Measurements from ENCODE around the gene TMPRSS5. TPM values are rescaled to one million over a fixed set of nuclear protein-coding genes. Genes with fewer than 3 reads are reported as not detected.

The TMPRSS5 gene
- total and polyA plus RNA-seq, 10 of the 15 experiments (the other 5 are each of a cell fraction or from before 2014, with no cell fraction given), result 0.05 to 0.85 (median 0.34) TPM; not detected in 2

GRCh38 chr11:113701491-113701890 lies 4.6 kb downstream of the TMPRSS5 start (continued):
- TF ChIP-seq BCL3 (IDR thresholded peaks at IDR 0.05; ENCODE audit: borderline replicate concordance, insufficient read depth, low read depth, low read length, poor library complexity, severe bottlenecking) (no peak), BMI1 (IDR thresholded peaks at IDR 0.05; ENCODE audit: borderline replicate concordance) (no peak)

- Histone ChIP-seq H3K4me1 (ENCODE audit: control insufficient read depth, insufficient read depth, low read length) (no peaks in the 10 kb centered on the region), H4K20me1 (ENCODE audit: control insufficient read depth, insufficient read depth) (no peaks in the 10 kb centered on the region), H3K27me3 (replicated peaks in 1 of 2; ENCODE audit: control insufficient read depth in 2 of 2, insufficient read depth in 2 of 2, low read length in 1 of 2) (peaks cover 0 to 1% of the 10 kb centered on the region in 2 experiments; a peak in 1 of 4 replicates), H3K4me3 (no peak overlapping the region), H3K36me3 (ENCODE audit: control insufficient read depth in 2 of 2, insufficient read depth in 2 of 2, low read length in 1 of 2) (no peaks in the 10 kb centered on the region), H3K27ac (ENCODE audit: control insufficient read depth, insufficient read depth) (no peak overlapping the region), H3K9me3 (replicated peaks; ENCODE audit: control insufficient read depth, insufficient read depth, low read length) (no peaks in the 10 kb centered on the region; the same call in 2 of the 3 replicates), H3K4me2 (ENCODE audit: control insufficient read depth, insufficient read depth) (no peak overlapping the region), H3K79me2 (ENCODE audit: control insufficient read depth, insufficient read depth, low read length) (no peaks in the 10 kb centered on the region), H3K9ac (ENCODE audit: control insufficient read depth, insufficient read depth, low read length) (no peak overlapping the region), H2AFZ (ENCODE audit: control insufficient read depth, low read depth, low read length) (no peak overlapping the region)
- ChIA-PET RAD21 (ENCODE audit: unreplicated experiment) (no interaction called here), SMC1A (ENCODE audit: uncharacterized antibody, unreplicated experiment) (no interaction called here), POLR2A (no interaction called here), CTCF (no interaction called here)
- DNase-seq (ENCODE audit: low read depth, low spot score) (no peak), FAIRE-seq (no peak), ATAC-seq (no peak)
- in situ Hi-C loops (cut with MboI), result no loop called here
- BruUV-seq (replicated peaks), result no TSS peak
- intact Hi-C loops (cut with micrococcal nuclease; ENCODE audit: unreplicated experiment), result no loop called here
- WGBS (ENCODE audit: insufficient coverage, insufficient replicate concordance, low lambda C conversion rate, missing lambda C conversion rate), result 23% methylated on average over 2 of the region's 3 CpGs
- TF ChIP-seq BCL3 (IDR thresholded peaks at IDR 0.05; ENCODE audit: borderline replicate concordance, insufficient read depth, low read depth, low read length, poor library complexity, severe bottlenecking) (no peak), SUZ12 (IDR thresholded peaks at IDR 0.05; ENCODE audit: unreplicated experiment) (no peak), BCLAF1 (IDR thresholded peaks at IDR 0.05) (no peak), RAD51 (IDR thresholded peaks at IDR 0.05) (no peak), MTA3 (IDR thresholded peaks at IDR 0.05; ENCODE audit: borderline replicate concordance, low read length) (no peak), E4F1 (IDR thresholded peaks at IDR 0.05; ENCODE audit: borderline replicate concordance, partially characterized antibody) (no peak), RAD21 (IDR thresholded peaks at IDR 0.05; ENCODE audit: insufficient read depth, low read depth, low read length) (no peak), MLLT1 (IDR thresholded peaks at IDR 0.05) (no peak), NFIC (IDR thresholded peaks at IDR 0.05; ENCODE audit: low read depth, low read length) (no peak), RELA (IDR thresholded peaks at IDR 0.05; ENCODE audit: borderline replicate concordance, partially characterized antibody) (no peak)
Observed at GRCh38 chr11:113698515-113698914, 7.6 kb downstream of the TMPRSS5 start.

All from GM12878 (cell line).